GM18870 (cell line): ENCODE measurements around the gene SYT10.
A peak's percentile ranks its signal among the peaks of the same experiment; 100 is the strongest.
"Not testable (repeated sequence)": the region's sequence is repeated elsewhere in the genome, so short reads cannot be mapped to it uniquely, and the experiment has no call there.

ENCODE experiments used
- ATAC-seq: cut with Tn5 transposase; IDR thresholded peaks from one replicate; pipeline ENCODE4 v1.9.1; 2021; ENCODE audit warnings: moderate library complexity; ENCODE audit not compliant: unreplicated experiment

SYT10 gene

GRCh38 chr12:33439587-33440011 lies at the start of gene SYT10:
TSS of gene SYT10 (minus strand) at chr12:33439819. CDS start at chr12:33439522, 297 bp downstream.
- ATAC-seq = no peak

- ATAC-seq = no peak
Observed at GRCh38 chr12:33488036-33488435, 48.4 kb upstream of the SYT10 start.

GRCh38 chr12:33486058-33486457 lies 46.4 kb upstream of the SYT10 start:
- no peak for ATAC-seq

- no peak for ATAC-seq
Observed at GRCh38 chr12:33484161-33484560, 44.5 kb upstream of the SYT10 start.

- ATAC-seq = no peak
Observed at GRCh38 chr12:33480366-33480765, 40.7 kb upstream of the SYT10 start.

GRCh38 chr12:33476058-33476457 lies 36.4 kb upstream of the SYT10 start:
- ATAC-seq = no peak

GRCh38 chr12:33472299-33472698 lies 32.7 kb upstream of the SYT10 start:
- ATAC-seq = no peak

GRCh38 chr12:33455096-33455495 lies 15.5 kb upstream of the SYT10 start:
- ATAC-seq = no peak

GRCh38 chr12:33450480-33450879 lies 10.9 kb upstream of the SYT10 start:
- ATAC-seq = no peak

- ATAC-seq = no peak
Observed at GRCh38 chr12:33440477-33440876, 858 bp upstream of the SYT10 start.

- ATAC-seq = no peak
Observed at GRCh38 chr12:33438851-33439586, 600 bp downstream of the SYT10 start.

GRCh38 chr12:33438025-33438772 lies 1.4 kb downstream of the SYT10 start:
- ATAC-seq = no peak

GRCh38 chr12:33437598-33437997 lies 2.0 kb downstream of the SYT10 start:
- ATAC-seq = no peak

GRCh38 chr12:33432992-33433391 lies 6.6 kb downstream of the SYT10 start:
- no peak for ATAC-seq

- ATAC-seq = no peak
Observed at GRCh38 chr12:33431648-33432047, 8.0 kb downstream of the SYT10 start.

- ATAC-seq = no peak
Observed at GRCh38 chr12:33429468-33429867, 10.2 kb downstream of the SYT10 start.

GRCh38 chr12:33427071-33427470 lies 12.5 kb downstream of the SYT10 start:
- ATAC-seq = peak; percentile 94

GRCh38 chr12:33423706-33424105 lies 15.9 kb downstream of the SYT10 start:
- no peak for ATAC-seq

- not testable (repeated sequence) for ATAC-seq
Observed at GRCh38 chr12:33412410-33412809, 27.2 kb downstream of the SYT10 start.

GRCh38 chr12:33383503-33383902 lies 56.1 kb downstream of the SYT10 start:
- no peak for ATAC-seq

GRCh38 chr12:33376153-33376552 lies 63.5 kb downstream of the SYT10 start:
- no peak for ATAC-seq

- no peak for ATAC-seq
Observed at GRCh38 chr12:33370318-33370717, 69.3 kb downstream of the SYT10 start.
